ENCODE results near the gene PCDHB5.
"Not testable (repeated sequence)": the region's sequence is repeated elsewhere in the genome, so short reads cannot be mapped to it uniquely, and the experiment has no call there.

Gene PCDHB5

DNA sequence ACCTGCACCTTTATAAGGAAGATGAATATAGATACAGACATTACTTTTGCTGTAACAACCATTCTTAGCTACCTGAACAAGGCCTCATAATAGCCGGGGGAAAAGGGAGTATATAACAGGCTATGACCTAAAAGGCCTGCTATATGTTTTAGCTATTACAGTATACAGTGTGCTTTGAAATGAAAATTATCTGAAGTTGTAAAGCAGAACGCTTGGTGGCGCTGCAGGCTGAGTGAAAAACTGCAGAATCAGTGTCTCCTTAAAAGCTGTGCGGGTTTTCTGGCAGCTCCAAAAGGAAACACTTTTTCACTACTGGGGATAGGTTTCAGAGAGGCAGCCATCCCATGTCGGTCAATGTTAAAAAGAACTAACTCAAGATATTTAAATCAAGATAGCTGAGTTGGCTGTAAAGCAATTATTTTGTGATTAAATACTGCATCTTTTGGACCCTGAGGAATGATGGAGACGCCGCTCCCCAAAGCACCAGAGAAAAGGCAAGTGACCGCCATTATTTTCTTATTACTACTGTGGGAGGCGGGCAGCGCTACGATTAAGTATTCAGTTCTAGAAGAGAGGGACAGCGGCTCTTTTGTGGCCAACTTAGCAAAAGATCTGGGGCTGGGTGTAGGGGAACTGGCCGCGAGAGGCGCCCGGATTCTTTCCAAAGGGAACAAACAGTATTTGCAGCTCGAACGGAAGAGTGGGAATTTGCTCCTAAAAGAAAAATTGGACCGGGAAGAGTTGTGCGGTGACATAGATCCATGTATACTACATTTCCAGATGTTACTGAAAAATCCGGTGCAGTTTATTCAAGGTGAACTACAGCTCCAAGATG lies 20.8 kb downstream of the PCDHB5 start:
- no peaks in the 10 kb centered on the region for H3K9me3 ChIP-seq (ENCODE audit: control insufficient read depth, insufficient read depth, low read depth, low read length)

GRCh38 chr5:141157356-141157755 lies 22.4 kb downstream of the PCDHB5 start:
- H3K27ac ChIP-seq (ENCODE audit: extremely low read depth, low read depth, low read length); POLR2A ChIA-PET; H3K9me3 ChIP-seq (ENCODE audit: control insufficient read depth, insufficient read depth, low read depth, low read length); CTCF ChIA-PET; H3K36me3 ChIP-seq (ENCODE audit: control insufficient read depth in 2 of 2, insufficient read depth in 1 of 2, low read length in 2 of 2); H3K4me1 ChIP-seq (ENCODE audit: control insufficient read depth, insufficient read depth, low read length); H3K4me3 ChIP-seq (ENCODE audit: low read depth, low read length): not testable (repeated sequence)

More for the DNA sequence above, 20.8 kb downstream of the PCDHB5 start:
- Histone ChIP-seq H3K36me3 (ENCODE audit: control insufficient read depth in 2 of 2, insufficient read depth in 1 of 2, low read length in 2 of 2) (no peaks in the 10 kb centered on the region), H3K4me1 (ENCODE audit: control insufficient read depth, insufficient read depth, low read length) (no peaks in the 10 kb centered on the region), H3K4me3 (ENCODE audit: low read depth, low read length) (no peak overlapping the region), H3K27ac (ENCODE audit: extremely low read depth, low read depth, low read length) (no peak overlapping the region)
- ChIA-PET POLR2A (interaction anchor here (0.6 kb wide), 1 partner anchor 463 kb away, joined by 3 read pairs; no protein-coding TSS in a partner anchor), CTCF (interaction anchor here (0.6 to 1.5 kb wide), 8 partner anchors 13 to 1336 kb away, joined by 3 to 7 read pairs (median 3); partner anchors contain the start of genes PCDHB11, PCDHB16, PCDHB5 and PCDHGA2)
- TF ChIP-seq ZBTB17 (tag by site-specific recombination; IDR thresholded peaks at IDR 0.05), result no peak
- no peak for TF ChIP-seq ZNF202 (tag by site-specific recombination; IDR thresholded peaks at IDR 0.05; ENCODE audit: borderline replicate concordance)
- no peak for TF ChIP-seq ZSCAN30 (tag by site-specific recombination; IDR thresholded peaks at IDR 0.05)
- no peak for TF ChIP-seq ZNF19 (tag by site-specific recombination; IDR thresholded peaks at IDR 0.05; ENCODE audit: low read depth)
- TF ChIP-seq ZNF707 (tag by site-specific recombination; IDR thresholded peaks at IDR 0.05), result no peak
- no peak for TF ChIP-seq ZNF416 (tag by site-specific recombination; IDR thresholded peaks at IDR 0.05)
- TF ChIP-seq ZNF830 (tag by site-specific recombination; IDR thresholded peaks at IDR 0.05; ENCODE audit: low read depth), result no peak
- TF ChIP-seq, protein P1, sequence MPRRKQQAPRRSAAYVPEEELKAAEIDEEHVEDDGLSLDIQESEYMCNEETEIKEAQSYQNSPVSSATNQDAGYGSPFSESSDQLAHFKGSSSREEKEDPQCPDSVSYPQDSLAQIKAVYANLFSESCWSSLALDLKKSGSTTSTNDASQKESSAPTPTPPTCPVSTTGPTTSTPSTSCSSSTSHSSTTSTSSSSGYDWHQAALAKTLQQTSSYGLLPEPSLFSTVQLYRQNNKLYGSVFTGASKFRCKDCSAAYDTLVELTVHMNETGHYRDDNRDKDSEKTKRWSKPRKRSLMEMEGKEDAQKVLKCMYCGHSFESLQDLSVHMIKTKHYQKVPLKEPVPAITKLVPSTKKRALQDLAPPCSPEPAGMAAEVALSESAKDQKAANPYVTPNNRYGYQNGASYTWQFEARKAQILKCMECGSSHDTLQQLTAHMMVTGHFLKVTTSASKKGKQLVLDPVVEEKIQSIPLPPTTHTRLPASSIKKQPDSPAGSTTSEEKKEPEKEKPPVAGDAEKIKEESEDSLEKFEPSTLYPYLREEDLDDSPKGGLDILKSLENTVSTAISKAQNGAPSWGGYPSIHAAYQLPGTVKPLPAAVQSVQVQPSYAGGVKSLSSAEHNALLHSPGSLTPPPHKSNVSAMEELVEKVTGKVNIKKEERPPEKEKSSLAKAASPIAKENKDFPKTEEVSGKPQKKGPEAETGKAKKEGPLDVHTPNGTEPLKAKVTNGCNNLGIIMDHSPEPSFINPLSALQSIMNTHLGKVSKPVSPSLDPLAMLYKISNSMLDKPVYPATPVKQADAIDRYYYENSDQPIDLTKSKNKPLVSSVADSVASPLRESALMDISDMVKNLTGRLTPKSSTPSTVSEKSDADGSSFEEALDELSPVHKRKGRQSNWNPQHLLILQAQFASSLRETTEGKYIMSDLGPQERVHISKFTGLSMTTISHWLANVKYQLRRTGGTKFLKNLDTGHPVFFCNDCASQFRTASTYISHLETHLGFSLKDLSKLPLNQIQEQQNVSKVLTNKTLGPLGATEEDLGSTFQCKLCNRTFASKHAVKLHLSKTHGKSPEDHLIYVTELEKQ (tag by site-specific recombination; IDR thresholded peaks at IDR 0.05; ENCODE audit: borderline replicate concordance), result no peak
- TF ChIP-seq GFI1B (tag by site-specific recombination; IDR thresholded peaks at IDR 0.05), result no peak
- no peak for TF ChIP-seq ZNF146 (tag by site-specific recombination; IDR thresholded peaks at IDR 0.05)
- TF ChIP-seq KLF16 (tag by site-specific recombination; IDR thresholded peaks at IDR 0.05), result no peak
- TF ChIP-seq IKZF3 (tag by site-specific recombination; IDR thresholded peaks at IDR 0.05), result no peak
- TF ChIP-seq, protein P2, sequence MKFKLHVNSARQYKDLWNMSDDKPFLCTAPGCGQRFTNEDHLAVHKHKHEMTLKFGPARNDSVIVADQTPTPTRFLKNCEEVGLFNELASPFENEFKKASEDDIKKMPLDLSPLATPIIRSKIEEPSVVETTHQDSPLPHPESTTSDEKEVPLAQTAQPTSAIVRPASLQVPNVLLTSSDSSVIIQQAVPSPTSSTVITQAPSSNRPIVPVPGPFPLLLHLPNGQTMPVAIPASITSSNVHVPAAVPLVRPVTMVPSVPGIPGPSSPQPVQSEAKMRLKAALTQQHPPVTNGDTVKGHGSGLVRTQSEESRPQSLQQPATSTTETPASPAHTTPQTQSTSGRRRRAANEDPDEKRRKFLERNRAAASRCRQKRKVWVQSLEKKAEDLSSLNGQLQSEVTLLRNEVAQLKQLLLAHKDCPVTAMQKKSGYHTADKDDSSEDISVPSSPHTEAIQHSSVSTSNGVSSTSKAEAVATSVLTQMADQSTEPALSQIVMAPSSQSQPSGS (tag by site-specific recombination; IDR thresholded peaks at IDR 0.05; ENCODE audit: low read depth), result no peak
- TF ChIP-seq, protein P3, sequence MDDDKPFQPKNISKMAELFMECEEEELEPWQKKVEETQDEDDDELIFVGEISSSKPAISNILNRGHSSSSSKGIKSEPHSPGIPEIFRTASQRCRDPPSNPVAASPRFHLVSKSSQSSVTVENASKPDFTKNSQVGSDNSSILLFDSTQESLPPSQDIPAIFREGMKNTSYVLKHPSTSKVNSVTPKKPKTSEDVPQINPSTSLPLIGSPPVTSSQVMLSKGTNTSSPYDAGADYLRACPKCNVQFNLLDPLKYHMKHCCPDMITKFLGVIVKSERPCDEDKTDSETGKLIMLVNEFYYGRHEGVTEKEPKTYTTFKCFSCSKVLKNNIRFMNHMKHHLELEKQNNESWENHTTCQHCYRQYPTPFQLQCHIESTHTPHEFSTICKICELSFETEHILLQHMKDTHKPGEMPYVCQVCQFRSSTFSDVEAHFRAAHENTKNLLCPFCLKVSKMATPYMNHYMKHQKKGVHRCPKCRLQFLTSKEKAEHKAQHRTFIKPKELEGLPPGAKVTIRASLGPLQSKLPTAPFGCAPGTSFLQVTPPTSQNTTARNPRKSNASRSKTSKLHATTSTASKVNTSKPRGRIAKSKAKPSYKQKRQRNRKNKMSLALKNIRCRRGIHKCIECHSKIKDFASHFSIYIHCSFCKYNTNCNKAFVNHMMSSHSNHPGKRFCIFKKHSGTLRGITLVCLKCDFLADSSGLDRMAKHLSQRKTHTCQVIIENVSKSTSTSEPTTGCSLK (tag by site-specific recombination; IDR thresholded peaks at IDR 0.05), result no peak
- TF ChIP-seq ZNF768 (tag by site-specific recombination; IDR thresholded peaks at IDR 0.05), result no peak
- no peak for TF ChIP-seq BCL11B (tag by site-specific recombination; IDR thresholded peaks at IDR 0.05; ENCODE audit: low read depth)
- TF ChIP-seq ZNF426 (tag by site-specific recombination; IDR thresholded peaks at IDR 0.05), result no peak
- TF ChIP-seq ZBTB21 (tag by site-specific recombination; IDR thresholded peaks at IDR 0.05), result no peak

DNA sequence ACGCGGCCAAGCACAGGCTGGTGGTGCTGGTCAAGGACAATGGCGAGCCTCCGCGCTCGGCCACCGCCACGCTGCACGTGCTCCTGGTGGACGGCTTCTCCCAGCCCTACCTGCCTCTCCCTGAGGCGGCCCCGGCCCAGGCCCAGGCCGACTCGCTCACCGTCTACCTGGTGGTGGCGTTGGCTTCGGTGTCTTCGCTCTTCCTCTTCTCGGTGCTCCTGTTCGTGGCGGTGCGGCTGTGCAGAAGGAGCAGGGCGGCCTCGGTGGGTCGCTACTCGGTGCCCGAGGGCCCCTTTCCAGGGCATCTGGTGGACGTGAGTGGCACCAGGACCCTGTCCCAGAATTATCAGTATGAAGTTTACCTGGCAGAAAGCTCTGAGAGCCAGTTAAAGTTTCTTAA lies 22.9 kb downstream of the PCDHB5 start:
- H3K36me3 ChIP-seq (ENCODE audit: control insufficient read depth in 2 of 2, insufficient read depth in 1 of 2, low read length in 2 of 2); H3K4me3 ChIP-seq (ENCODE audit: low read depth, low read length); H3K27ac ChIP-seq (ENCODE audit: extremely low read depth, low read depth, low read length); H3K4me1 ChIP-seq (ENCODE audit: control insufficient read depth, insufficient read depth, low read length); H3K9me3 ChIP-seq (ENCODE audit: control insufficient read depth, insufficient read depth, low read depth, low read length); CTCF ChIA-PET; POLR2A ChIA-PET: not testable (repeated sequence)

Data from HEK293 (cell line).